Muscle layer of duodenum (tissue), 2 donors: ENCODE measurements around the gene IMP3.

Experiments used
- H3K27ac ChIP-seq: one replicate; pipeline ENCODE4 v1.7.0; 2013; ENCODE audit warnings: mild to moderate bottlenecking, low read length
- H3K27me3 ChIP-seq: one replicate; pipeline ENCODE4 v1.7.0; 2013; ENCODE audit warnings: low read depth, mild to moderate bottlenecking, control low read depth, low read length
- H3K36me3 ChIP-seq, 2 donors: one replicate each; pipeline ENCODE4 v1.7.0; 2013; ENCODE audit warnings: low read length in 2 of 2, control low read depth in 1 of 2, mild to moderate bottlenecking in 1 of 2; ENCODE audit not compliant: insufficient read depth in 2 of 2, control insufficient read depth in 1 of 2
- H3K4me1 ChIP-seq, 2 donors: one replicate each; pipeline ENCODE4 v1.7.0; 2013; ENCODE audit warnings: low read length in 2 of 2, mild to moderate bottlenecking in 2 of 2, control low read depth in 1 of 2, moderate library complexity in 1 of 2; ENCODE audit not compliant: insufficient read depth in 2 of 2, control insufficient read depth in 1 of 2
- H3K4me3 ChIP-seq, 2 donors: one replicate each; pipeline ENCODE4 v1.7.0; 2013; ENCODE audit warnings: low read length in 2 of 2, low read depth in 1 of 2, mild to moderate bottlenecking in 1 of 2
- H3K9me3 ChIP-seq, 2 donors: one replicate each; pipeline ENCODE4 v1.7.0; 2013; ENCODE audit warnings: low read length in 2 of 2, control low read depth in 1 of 2, mild to moderate bottlenecking in 1 of 2; ENCODE audit not compliant: control insufficient read depth in 1 of 2
- donor health status: healthy.

The IMP3 gene

GRCh38 chr15:75647370-75648155 is 7.5 kb upstream of the IMP3 start, which contains the start of gene SNX33:
Gene SNX33 (plus strand): TSS chr15:75647912. CDS start chr15:75649103, 1,191 bp downstream.
- Histone ChIP-seq H3K4me3 (peak within 1 kb of the TSS; percentile 88 to 89), H3K9me3 (no peaks in the 10 kb centered on the region), H3K4me1 (peaks cover 32 to 45% of the 10 kb centered on the region in 2 donors), H3K27me3 (no peaks in the 10 kb centered on the region), H3K36me3 (peaks cover 0 to 5% of the 10 kb centered on the region in 2 donors), H3K27ac (peak within 1 kb of the TSS; percentile 93)

- peaks cover 27 to 39% of the 10 kb centered on the region in 2 donors for H3K4me1 ChIP-seq
Measured at GRCh38 chr15:75646944-75647364, 6.9 kb upstream of the IMP3 start.

GRCh38 chr15:75646112-75646943 is 6.3 kb upstream of the IMP3 start:
- H3K36me3 ChIP-seq: peaks cover 0 to 5% of the 10 kb centered on the region in 2 donors
- H3K27me3 ChIP-seq: no peaks in the 10 kb centered on the region
- H3K4me3 ChIP-seq: peak overlapping the region; percentile 88 to 89

More at GRCh38 chr15:75646944-75647364, 6.9 kb upstream of the IMP3 start:
- Histone ChIP-seq H3K4me3 (peak overlapping the region; percentile 88 to 89), H3K9me3 (no peaks in the 10 kb centered on the region), H3K27ac (peak overlapping the region; percentile 93), H3K36me3 (peaks cover 0 to 5% of the 10 kb centered on the region in 2 donors), H3K27me3 (no peaks in the 10 kb centered on the region)

GRCh38 chr15:75644376-75644775 is 4.4 kb upstream of the IMP3 start:
- H3K36me3 ChIP-seq: peaks cover 0 to 2% of the 10 kb centered on the region in 2 donors
- H3K4me1 ChIP-seq: peaks cover 17 to 20% of the 10 kb centered on the region in 2 donors
- H3K9me3 ChIP-seq: no peaks in the 10 kb centered on the region
- H3K27me3 ChIP-seq: no peaks in the 10 kb centered on the region
- no peak overlapping the region for H3K27ac ChIP-seq
- no peak overlapping the region for H3K4me3 ChIP-seq

More at GRCh38 chr15:75646112-75646943, 6.3 kb upstream of the IMP3 start:
- H3K27ac ChIP-seq: peak overlapping the region; percentile 93
- H3K9me3 ChIP-seq: no peaks in the 10 kb centered on the region
- H3K4me1 ChIP-seq: peaks cover 23 to 32% of the 10 kb centered on the region in 2 donors

GRCh38 chr15:75641603-75642002 is 1.6 kb upstream of the IMP3 start:
- Histone ChIP-seq H3K36me3 (no peaks in the 10 kb centered on the region), H3K4me3 (no peak overlapping the region), H3K9me3 (no peaks in the 10 kb centered on the region), H3K4me1 (peaks cover 34 to 38% of the 10 kb centered on the region in 2 donors), H3K27me3 (no peaks in the 10 kb centered on the region), H3K27ac (no peak overlapping the region)

GRCh38 chr15:75641179-75641503 is 1.1 kb upstream of the IMP3 start:
- H3K27ac ChIP-seq: no peak overlapping the region

GRCh38 chr15:75640483-75641178 is 607 bp upstream of the IMP3 start:
- Histone ChIP-seq H3K4me3 (peak overlapping the region; percentile 94 to 100), H3K9me3 (no peaks in the 10 kb centered on the region), H3K4me1 (peaks cover 27 to 32% of the 10 kb centered on the region in 2 donors), H3K27ac (peak overlapping the region; percentile 87), H3K27me3 (no peaks in the 10 kb centered on the region), H3K36me3 (no peaks in the 10 kb centered on the region)

More at GRCh38 chr15:75641179-75641503, 1.1 kb upstream of the IMP3 start:
- no peaks in the 10 kb centered on the region for H3K27me3 ChIP-seq
- no peaks in the 10 kb centered on the region for H3K36me3 ChIP-seq
- no peaks in the 10 kb centered on the region for H3K9me3 ChIP-seq
- peaks cover 29 to 34% of the 10 kb centered on the region in 2 donors for H3K4me1 ChIP-seq
- peak overlapping the region in 1 of 2 donors; percentile 100 for H3K4me3 ChIP-seq

GRCh38 chr15:75639191-75639708 is 774 bp downstream of the IMP3 start:
- peak overlapping the region; percentile 94 to 100 for H3K4me3 ChIP-seq
- H3K36me3 ChIP-seq: no peaks in the 10 kb centered on the region
- peaks cover 27 to 32% of the 10 kb centered on the region in 2 donors for H3K4me1 ChIP-seq
- no peaks in the 10 kb centered on the region for H3K9me3 ChIP-seq
- no peaks in the 10 kb centered on the region for H3K27me3 ChIP-seq
- H3K27ac ChIP-seq: peak overlapping the region; percentile 87

GRCh38 chr15:75637245-75638009 is 2.6 kb downstream of the IMP3 start:
- Histone ChIP-seq H3K4me3 (peak overlapping the region in 1 of 2 donors; percentile 100), H3K27ac (peak overlapping the region; percentile 31), H3K9me3 (no peaks in the 10 kb centered on the region), H3K27me3 (no peaks in the 10 kb centered on the region), H3K4me1 (peaks cover 27 to 32% of the 10 kb centered on the region in 2 donors), H3K36me3 (no peaks in the 10 kb centered on the region)

GRCh38 chr15:75636026-75636425 is 4.0 kb downstream of the IMP3 start:
- H3K4me3 ChIP-seq: no peak overlapping the region
- no peak overlapping the region for H3K27ac ChIP-seq
- H3K36me3 ChIP-seq: no peaks in the 10 kb centered on the region
- no peaks in the 10 kb centered on the region for H3K27me3 ChIP-seq
- H3K4me1 ChIP-seq: peaks cover 26 to 32% of the 10 kb centered on the region in 2 donors
- H3K9me3 ChIP-seq: no peaks in the 10 kb centered on the region
